Loucy (cell line): ENCODE measurements around the gene VEPH1.

ENCODE experiments used
- H2AFZ ChIP-seq: fragments of 200-600 bp; sonication (generic); 2 replicates; pipeline ENCODE4 v1.6.0; 2016; ENCODE audit warnings: antibody characterized with exemption, mild to moderate bottlenecking, low read length, moderate library complexity
- H3F3A ChIP-seq: fragments of 200-600 bp; 2 replicates; pipeline ENCODE4 v1.6.0; 2016; ENCODE audit warnings: antibody characterized with exemption, low read depth, mild to moderate bottlenecking
- H3K27me3 ChIP-seq: fragments of 200-600 bp; sonication (generic); 2 replicates; pipeline ENCODE4 v1.6.1; 2014; ENCODE audit warnings: low read length, mild to moderate bottlenecking; ENCODE audit not compliant: insufficient read depth, poor library complexity, severe bottlenecking
- H3K36me3 ChIP-seq: fragments of 200-600 bp; sonication (generic); 2 replicates; pipeline ENCODE4 v1.6.1; 2016; ENCODE audit warnings: low read length; ENCODE audit not compliant: insufficient read depth
- H3K4me1 ChIP-seq: fragments of 200-600 bp; sonication (generic); 2 replicates; pipeline ENCODE4 v1.5.1; 2014; ENCODE audit warnings: low read length, mild to moderate bottlenecking; ENCODE audit not compliant: insufficient read depth, poor library complexity, severe bottlenecking
- H3K4me2 ChIP-seq: fragments of 200-600 bp; sonication (generic); 2 replicates; pipeline ENCODE4 v1.6.0; 2014; ENCODE audit warnings: antibody characterized with exemption, low read length, low read depth, mild to moderate bottlenecking; ENCODE audit not compliant: poor library complexity, severe bottlenecking
- H3K4me3 ChIP-seq: fragments of 200-600 bp; sonication (generic); 2 replicates; pipeline ENCODE4 v1.5.1; 2014; ENCODE audit warnings: low read length, mild to moderate bottlenecking, mixed read lengths; ENCODE audit not compliant: poor library complexity, severe bottlenecking
- H3K79me2 ChIP-seq: fragments of 200-600 bp; sonication (generic); 2 replicates; pipeline ENCODE4 v1.6.1; 2014; ENCODE audit warnings: low read length; ENCODE audit not compliant: insufficient read depth
- H3K9ac ChIP-seq: fragments of 200-600 bp; sonication (generic); 2 replicates; pipeline ENCODE4 v1.6.0; 2014; ENCODE audit warnings: mild to moderate bottlenecking, low read depth, low read length, moderate library complexity; ENCODE audit not compliant: poor library complexity, severe bottlenecking
- H3K9me2 ChIP-seq: fragments of 200-600 bp; sonication (generic); replicated peaks from 2 replicates; pipeline ENCODE4 v1.6.1; 2016; ENCODE audit warnings: low read depth, low read length, mixed read lengths
- H3K9me3 ChIP-seq: fragments of 200-600 bp; sonication (generic); 2 replicates; pipeline ENCODE4 v1.6.1; 2014; ENCODE audit warnings: mild to moderate bottlenecking, antibody characterized with exemption, low read length, low read depth; ENCODE audit not compliant: insufficient read depth
- H4K20me1 ChIP-seq: fragments of 200-600 bp; sonication (generic); 2 replicates; pipeline ENCODE4 v1.6.0; 2014; ENCODE audit warnings: antibody characterized with exemption, low read length, mild to moderate bottlenecking; ENCODE audit not compliant: insufficient read depth, poor library complexity, severe bottlenecking
- EZH2phosphoT487 ChIP-seq: fragments of 200-600 bp; IDR thresholded peaks from 2 replicates; pipeline ENCODE4 v1.6.1; 2018; ENCODE audit warnings: antibody characterized with exemption, mild to moderate bottlenecking, moderate library complexity, borderline replicate concordance
- TF ChIP-seq, protein P1 (sequence below): fragments of 200-600 bp; sonication (generic); conservative IDR thresholded peaks from 2 replicates; pipeline ENCODE4 v1.5.1; 2014; ENCODE audit warnings: mild to moderate bottlenecking, antibody characterized with exemption, low read length

Gene VEPH1

DNA sequence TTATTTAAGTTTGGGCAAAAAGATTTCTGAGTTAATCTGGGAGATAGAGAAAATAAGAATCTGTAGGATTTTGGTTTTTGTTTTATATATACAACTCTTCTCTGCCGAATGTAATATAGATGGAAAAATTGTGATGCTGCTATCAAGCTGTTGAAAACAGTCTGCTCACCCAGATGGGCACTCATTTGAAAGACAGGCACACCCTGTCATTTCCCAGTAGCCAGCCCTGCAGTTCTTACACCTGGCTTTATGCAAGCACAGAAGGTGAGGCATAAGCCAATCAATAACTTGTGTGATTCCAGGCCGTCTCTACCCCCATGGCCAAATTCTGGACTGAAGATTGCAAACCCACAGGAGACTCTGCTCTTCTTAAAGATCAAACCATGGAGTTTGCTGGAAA is 93.7 kb downstream of the VEPH1 start:
- Histone ChIP-seq H2AFZ (no peak overlapping the region), H3K9me3 (no peaks in the 10 kb centered on the region), H3K9ac (no peak overlapping the region), H3K9me2 (no peaks in the 10 kb centered on the region), H3K27me3 (no peaks in the 10 kb centered on the region), H4K20me1 (no peaks in the 10 kb centered on the region), H3K4me2 (no peak overlapping the region), H3K79me2 (no peaks in the 10 kb centered on the region), H3K4me3 (no peak overlapping the region), H3K36me3 (no peaks in the 10 kb centered on the region), H3F3A (no peaks in the 10 kb centered on the region), H3K4me1 (no peaks in the 10 kb centered on the region)
- TF ChIP-seq, protein P1, sequence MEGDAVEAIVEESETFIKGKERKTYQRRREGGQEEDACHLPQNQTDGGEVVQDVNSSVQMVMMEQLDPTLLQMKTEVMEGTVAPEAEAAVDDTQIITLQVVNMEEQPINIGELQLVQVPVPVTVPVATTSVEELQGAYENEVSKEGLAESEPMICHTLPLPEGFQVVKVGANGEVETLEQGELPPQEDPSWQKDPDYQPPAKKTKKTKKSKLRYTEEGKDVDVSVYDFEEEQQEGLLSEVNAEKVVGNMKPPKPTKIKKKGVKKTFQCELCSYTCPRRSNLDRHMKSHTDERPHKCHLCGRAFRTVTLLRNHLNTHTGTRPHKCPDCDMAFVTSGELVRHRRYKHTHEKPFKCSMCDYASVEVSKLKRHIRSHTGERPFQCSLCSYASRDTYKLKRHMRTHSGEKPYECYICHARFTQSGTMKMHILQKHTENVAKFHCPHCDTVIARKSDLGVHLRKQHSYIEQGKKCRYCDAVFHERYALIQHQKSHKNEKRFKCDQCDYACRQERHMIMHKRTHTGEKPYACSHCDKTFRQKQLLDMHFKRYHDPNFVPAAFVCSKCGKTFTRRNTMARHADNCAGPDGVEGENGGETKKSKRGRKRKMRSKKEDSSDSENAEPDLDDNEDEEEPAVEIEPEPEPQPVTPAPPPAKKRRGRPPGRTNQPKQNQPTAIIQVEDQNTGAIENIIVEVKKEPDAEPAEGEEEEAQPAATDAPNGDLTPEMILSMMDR, result no peak
- no peak for TF ChIP-seq EZH2phosphoT487

- H4K20me1 ChIP-seq, result no peaks in the 10 kb centered on the region
- H2AFZ ChIP-seq, result no peak overlapping the region
- H3F3A ChIP-seq, result no peaks in the 10 kb centered on the region
- no peak overlapping the region for H3K4me2 ChIP-seq
- H3K9ac ChIP-seq, result no peak overlapping the region
- H3K27me3 ChIP-seq, result no peaks in the 10 kb centered on the region
- H3K36me3 ChIP-seq, result no peaks in the 10 kb centered on the region
- no peak overlapping the region for H3K4me3 ChIP-seq
- H3K9me3 ChIP-seq, result no peaks in the 10 kb centered on the region
- H3K4me1 ChIP-seq, result no peaks in the 10 kb centered on the region
- no peak for TF ChIP-seq EZH2phosphoT487
- TF ChIP-seq, protein P1, result no peak
- H3K9me2 ChIP-seq, result no peaks in the 10 kb centered on the region
- H3K79me2 ChIP-seq, result no peaks in the 10 kb centered on the region
Observed at GRCh38 chr3:157408499-157409149, 94.6 kb downstream of the VEPH1 start.

DNA sequence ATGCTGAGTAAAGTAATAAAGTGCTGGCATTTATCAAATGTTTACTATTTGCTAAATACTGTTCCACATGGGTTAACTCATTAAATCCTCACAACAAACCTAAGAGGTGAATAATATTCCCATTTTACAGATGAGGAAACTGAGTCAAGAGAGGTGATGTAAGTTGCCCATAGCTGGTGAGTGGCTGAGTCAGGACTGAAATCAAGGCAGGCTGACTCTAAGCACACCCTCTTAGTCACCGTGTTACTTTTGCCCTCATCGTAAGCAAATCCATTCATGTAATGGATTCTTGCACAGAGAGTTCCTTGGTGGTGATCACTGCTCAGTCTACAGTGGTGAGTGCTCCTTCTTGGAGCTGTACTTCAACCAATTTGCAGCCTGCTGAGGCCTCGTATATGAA is 95.4 kb downstream of the VEPH1 start:
- Histone ChIP-seq H3K36me3 (no peaks in the 10 kb centered on the region), H3K9me3 (no peaks in the 10 kb centered on the region), H2AFZ (no peak overlapping the region), H3K4me2 (no peak overlapping the region), H3K4me3 (no peak overlapping the region), H3K4me1 (no peaks in the 10 kb centered on the region), H4K20me1 (no peaks in the 10 kb centered on the region), H3F3A (no peaks in the 10 kb centered on the region), H3K79me2 (no peaks in the 10 kb centered on the region), H3K27me3 (no peaks in the 10 kb centered on the region), H3K9me2 (no peaks in the 10 kb centered on the region), H3K9ac (no peak overlapping the region)
- no peak for TF ChIP-seq EZH2phosphoT487
- TF ChIP-seq, protein P1, result no peak
